Measurements from ENCODE around the gene ZNRF4. TPM values are rescaled to one million over a fixed set of nuclear protein-coding genes. Genes with fewer than 3 reads are reported as not detected.

ZNRF4 gene
- total and polyA plus RNA-seq, 7 donors = not detected

DNA sequence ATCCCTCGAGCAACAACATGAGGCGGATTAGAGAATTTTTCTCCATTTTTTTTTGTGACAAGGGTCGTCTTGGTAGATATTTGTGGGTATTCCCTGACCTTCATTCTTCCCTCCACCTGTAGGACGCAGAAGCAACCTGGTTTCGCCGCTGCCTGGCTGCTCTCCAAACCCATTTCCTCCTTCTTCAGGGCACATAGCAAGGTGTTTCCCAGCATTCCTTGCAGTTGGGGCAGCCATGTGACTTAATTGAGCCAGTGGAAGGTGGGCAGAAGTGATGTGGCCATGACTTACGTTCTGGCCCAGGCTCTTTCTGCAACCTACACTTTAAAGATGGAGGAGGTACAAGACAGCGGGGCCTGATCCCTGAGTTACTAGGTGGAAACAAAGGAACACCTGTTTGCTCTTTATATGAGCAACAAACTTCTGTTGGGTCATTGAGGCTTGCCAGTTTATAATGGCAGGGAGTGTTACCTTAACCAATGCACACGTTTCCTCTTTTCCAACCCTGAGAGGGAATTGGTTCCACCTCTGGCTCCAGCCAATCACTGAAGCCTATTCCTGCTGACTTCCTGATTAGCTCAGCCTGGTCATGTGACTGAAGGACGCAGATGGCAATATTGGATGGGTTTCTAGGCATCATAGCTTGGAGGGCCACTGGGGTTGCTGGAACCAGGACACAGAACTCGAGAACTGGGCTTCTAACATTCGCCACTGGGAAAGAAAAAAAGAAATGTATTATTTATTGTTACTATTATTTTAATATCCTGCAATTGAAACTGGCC, 30.8 kb upstream of the ZNRF4 start:
- Histone ChIP-seq H3K27me3 (peaks cover 0 to 43% (median 10%) of the 10 kb centered on the region in 3 donors), H3K4me1 (no peaks in the 10 kb centered on the region), H3K27ac (no peak overlapping the region), H3K9me3 (no peaks in the 10 kb centered on the region), H3K4me3 (no peak overlapping the region), H3K36me3 (no peaks in the 10 kb centered on the region)
- intact Hi-C loops (cut with DNase I) = no loop called here
- no peak for DNase-seq
- 73 to 80% methylated on average over 12 of the region's 12 CpGs for WGBS, 2 donors
- TF ChIP-seq, protein P1, sequence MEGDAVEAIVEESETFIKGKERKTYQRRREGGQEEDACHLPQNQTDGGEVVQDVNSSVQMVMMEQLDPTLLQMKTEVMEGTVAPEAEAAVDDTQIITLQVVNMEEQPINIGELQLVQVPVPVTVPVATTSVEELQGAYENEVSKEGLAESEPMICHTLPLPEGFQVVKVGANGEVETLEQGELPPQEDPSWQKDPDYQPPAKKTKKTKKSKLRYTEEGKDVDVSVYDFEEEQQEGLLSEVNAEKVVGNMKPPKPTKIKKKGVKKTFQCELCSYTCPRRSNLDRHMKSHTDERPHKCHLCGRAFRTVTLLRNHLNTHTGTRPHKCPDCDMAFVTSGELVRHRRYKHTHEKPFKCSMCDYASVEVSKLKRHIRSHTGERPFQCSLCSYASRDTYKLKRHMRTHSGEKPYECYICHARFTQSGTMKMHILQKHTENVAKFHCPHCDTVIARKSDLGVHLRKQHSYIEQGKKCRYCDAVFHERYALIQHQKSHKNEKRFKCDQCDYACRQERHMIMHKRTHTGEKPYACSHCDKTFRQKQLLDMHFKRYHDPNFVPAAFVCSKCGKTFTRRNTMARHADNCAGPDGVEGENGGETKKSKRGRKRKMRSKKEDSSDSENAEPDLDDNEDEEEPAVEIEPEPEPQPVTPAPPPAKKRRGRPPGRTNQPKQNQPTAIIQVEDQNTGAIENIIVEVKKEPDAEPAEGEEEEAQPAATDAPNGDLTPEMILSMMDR (IDR thresholded peaks at IDR 0.05) = no peak
- TF ChIP-seq EP300 (IDR thresholded peaks at IDR 0.05) (no peak), POLR2A (IDR thresholded peaks at IDR 0.05) (no peak), POLR2AphosphoS5 (IDR thresholded peaks at IDR 0.05) (no peak)

DNA sequence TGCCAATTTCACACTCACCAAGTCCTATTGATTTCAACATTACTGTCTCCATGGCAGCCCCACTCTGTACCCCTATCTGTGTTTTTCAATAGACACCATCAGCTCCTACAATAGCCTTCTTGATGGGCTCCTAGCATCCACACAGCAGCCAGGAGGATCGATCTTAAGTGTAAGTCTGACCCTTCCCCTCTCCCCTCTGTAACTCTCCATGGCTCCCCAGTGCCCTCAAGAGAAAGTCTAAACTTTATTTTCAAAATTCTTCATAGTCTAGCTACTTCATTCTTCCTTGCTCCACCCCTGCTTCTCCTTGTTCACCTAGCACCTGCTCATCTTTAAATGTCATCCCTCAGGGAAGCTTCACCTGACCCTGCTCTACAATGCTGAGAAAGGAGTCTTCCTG, 30.0 kb upstream of the ZNRF4 start:
- peaks cover 0 to 38% (median 1%) of the 10 kb centered on the region in 3 donors for H3K27me3 ChIP-seq
- H3K36me3 ChIP-seq = no peaks in the 10 kb centered on the region
- no peaks in the 10 kb centered on the region for H3K9me3 ChIP-seq
- H3K4me1 ChIP-seq = no peaks in the 10 kb centered on the region
- intact Hi-C loops (cut with DNase I) = no loop called here
- no peak for TF ChIP-seq POLR2AphosphoS5 (IDR thresholded peaks at IDR 0.05)
- TF ChIP-seq, protein P1 (IDR thresholded peaks at IDR 0.05) = no peak
- no peak for TF ChIP-seq EP300 (IDR thresholded peaks at IDR 0.05)
- no peak for TF ChIP-seq POLR2A (IDR thresholded peaks at IDR 0.05)
- H3K4me3 ChIP-seq = no peak overlapping the region
- DNase-seq = no peak
- 70 to 73% methylated on average over 1 of the region's 1 CpG for WGBS, 2 donors
- H3K27ac ChIP-seq = no peak overlapping the region

DNA sequence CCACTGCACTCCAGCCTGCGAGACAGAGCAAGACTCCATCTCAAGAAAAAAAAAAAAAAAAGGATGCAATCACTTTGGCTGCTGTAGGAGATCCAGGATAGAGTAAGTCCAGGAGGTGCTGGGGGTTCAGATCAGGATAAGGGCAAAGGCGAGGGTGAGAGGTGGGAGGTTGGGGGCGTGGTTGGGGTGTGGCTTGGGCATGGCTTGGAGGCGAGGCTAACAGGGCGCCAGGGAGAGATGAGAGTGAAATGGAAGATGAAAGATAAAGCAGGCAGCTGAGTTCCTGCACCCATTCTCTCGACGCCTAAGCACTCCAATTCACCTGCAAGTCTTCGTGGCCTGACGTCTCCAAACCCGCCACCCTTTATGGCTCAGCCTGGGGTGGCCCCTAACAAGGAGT, 25.0 kb upstream of the ZNRF4 start:
- H3K4me3 ChIP-seq = no peak overlapping the region
- no peaks in the 10 kb centered on the region for H3K9me3 ChIP-seq
- no peak overlapping the region for H3K27ac ChIP-seq
- intact Hi-C loops (cut with DNase I) = no loop called here
- WGBS, 2 donors = 37 to 41% methylated on average over 10 of the region's 10 CpGs
- TF ChIP-seq EP300 (IDR thresholded peaks at IDR 0.05) (no peak), POLR2A (IDR thresholded peaks at IDR 0.05) (no peak), POLR2AphosphoS5 (IDR thresholded peaks at IDR 0.05) (no peak)
- TF ChIP-seq, protein P1 (IDR thresholded peaks at IDR 0.05) = no peak
- no peaks in the 10 kb centered on the region for H3K36me3 ChIP-seq
- peaks cover 0 to 28% (median 0%) of the 10 kb centered on the region in 3 donors for H3K27me3 ChIP-seq
- DNase-seq = no peak
- no peaks in the 10 kb centered on the region for H3K4me1 ChIP-seq

DNA sequence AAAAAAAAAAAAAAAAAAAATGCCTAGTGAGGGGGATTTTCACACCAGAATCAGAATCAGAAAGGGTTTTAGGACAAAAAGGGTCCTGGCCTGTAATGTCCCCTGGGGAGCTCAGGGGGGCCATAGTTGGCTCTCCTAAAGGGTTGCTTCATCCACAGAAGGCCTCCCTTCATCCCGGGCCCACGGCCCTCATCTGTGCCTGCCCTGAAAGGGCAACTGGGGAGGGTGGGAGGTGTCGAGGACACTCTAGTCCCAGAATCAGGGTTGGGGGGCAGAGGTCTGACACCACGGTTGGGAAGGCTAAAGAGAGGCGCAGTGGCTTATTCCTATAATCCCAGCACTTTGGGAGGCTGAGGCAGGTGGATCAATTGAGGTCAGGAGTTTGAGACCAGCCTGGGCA, 22.5 kb upstream of the ZNRF4 start:
- WGBS, 2 donors = 79 to 80% methylated on average over 5 of the region's 5 CpGs
- H3K9me3 ChIP-seq = no peaks in the 10 kb centered on the region
- peaks cover 0 to 6% (median 0%) of the 10 kb centered on the region in 4 donors for H3K4me1 ChIP-seq
- H3K36me3 ChIP-seq = no peaks in the 10 kb centered on the region
- intact Hi-C loops (cut with DNase I) = no loop called here
- H3K27ac ChIP-seq = no peak overlapping the region
- H3K27me3 ChIP-seq = peaks cover 5 to 42% (median 17%) of the 10 kb centered on the region in 3 donors
- DNase-seq = no peak
- H3K4me3 ChIP-seq = no peak overlapping the region
- TF ChIP-seq, protein P1 (IDR thresholded peaks at IDR 0.05) = no peak
- TF ChIP-seq POLR2AphosphoS5 (IDR thresholded peaks at IDR 0.05) = no peak
- no peak for TF ChIP-seq POLR2A (IDR thresholded peaks at IDR 0.05)
- TF ChIP-seq EP300 (IDR thresholded peaks at IDR 0.05) = no peak

Data from sigmoid colon (tissue), 7 donors.